K562 (cell line): ENCODE measurements around the gene HEATR1. TPM values are rescaled to one million over a fixed set of nuclear protein-coding genes. Genes with fewer than 3 reads are reported as not detected.

Experiments used
- ATAC-seq: fragments of 200-7000 bp; cut with Tn5 transposase; 3 replicates; pipeline ENCODE4 v1.9.1; 2020; ENCODE audit warnings: moderate library complexity
- BruUV-seq: library from RNA; stranded (reverse); fragments of 400-500 nt; replicated peaks from 2 replicates; lab custom pipeline; 2021; lab: Mats Ljungman, UMichigan
- CTCF ChIA-PET: fragments of 300-600 bp; formaldehyde crosslinking; extraction: SDS; loops from one replicate; lab custom pipeline; 2021; ENCODE audit warnings: low intra/inter-chr PET ratio; lab: Yijun Ruan, JAX
- POLR2A ChIA-PET: fragments of 300-600, 350-650 bp; sonication (Branson Sonifier 250); formaldehyde crosslinking; extraction: SDS; loops from one replicate; lab custom pipeline; 2021; ENCODE audit warnings: antibody characterized with exemption, inconsistent platforms; lab: Yijun Ruan, JAX
- DNase-seq, 4 experiments: peaks; one replicate each; pipeline versions ENCODE4 v3.0.0 to v3.0.0-alpha.2; 2011 to 2018; ENCODE audit warnings: low spot score in 3 of 4, mixed read lengths in 3 of 4; ENCODE audit errors: extremely low read depth in 1 of 4
- FAIRE-seq: peaks from 2 replicates; lab custom pipeline; 2011; peaks lifted over from hg19 to GRCh38; lab: Jason Lieb, UNC
- H2AFZ ChIP-seq: 2 replicates; pipeline ENCODE4 v1.6.0; 2011; ENCODE audit warnings: low read depth, low read length, control low read depth, inconsistent platforms
- H3K27ac ChIP-seq: fragments of 200-600 bp; 3 replicates; pipeline ENCODE4 v1.8.0; 2011; ENCODE audit warnings: low read depth, mild to moderate bottlenecking, control low read depth, inconsistent platforms, low read length, moderate library complexity, mixed read lengths; ENCODE audit errors: extremely low read depth
- H3K27me3 ChIP-seq, 2 experiments: fragments of 300-600 bp in 1 of 2; 2 replicates in 1 of 2; 3 replicates in 1 of 2; pipeline versions ENCODE4 v1.6.0 to v1.8.0; 2011; ENCODE audit warnings: inconsistent platforms in 2 of 2, low read length in 2 of 2, mild to moderate bottlenecking in 1 of 2, mixed read lengths in 1 of 2, moderate library complexity in 1 of 2; ENCODE audit not compliant: control insufficient read depth in 2 of 2, insufficient read depth in 2 of 2
- H3K36me3 ChIP-seq: fragments of 300-600 bp; 3 replicates; pipeline ENCODE4 v1.8.0; 2011; ENCODE audit warnings: mild to moderate bottlenecking, low read length, inconsistent platforms; ENCODE audit not compliant: control insufficient read depth, insufficient read depth
- H3K4me1 ChIP-seq, 2 experiments: fragments of 200-600 bp in 1 of 2; replicated peaks in 1 of 2; 2 replicates in 1 of 2; 3 replicates in 1 of 2; pipeline versions ENCODE4 v1.5.1 to v1.8.0; 2011; ENCODE audit warnings: inconsistent platforms in 2 of 2, low read length in 2 of 2, mild to moderate bottlenecking in 1 of 2, mixed read lengths in 1 of 2, moderate library complexity in 1 of 2; ENCODE audit not compliant: control insufficient read depth in 2 of 2, insufficient read depth in 2 of 2
- H3K4me2 ChIP-seq: 2 replicates; pipeline ENCODE4 v1.6.1; 2011; ENCODE audit warnings: low read length, control low read depth, inconsistent platforms, mixed read lengths; ENCODE audit not compliant: insufficient read depth
- H3K4me3 ChIP-seq: fragments of 200-600 bp; sonication (generic), shearing (Covaris generic); 2 replicates; pipeline ENCODE4 v1.5.1; 2016; ENCODE audit warnings: control low read depth, inconsistent platforms
- H3K79me2 ChIP-seq: fragments of 200-600 bp; 3 replicates; pipeline ENCODE4 v1.8.0; 2011; ENCODE audit warnings: low read length, inconsistent platforms; ENCODE audit not compliant: control insufficient read depth, insufficient read depth
- H3K9ac ChIP-seq, 2 experiments: 2 replicates each; pipeline versions ENCODE4 v1.6.0 to v1.6.1; 2011; ENCODE audit warnings: low read depth in 2 of 2, low read length in 2 of 2, control low read depth in 1 of 2, inconsistent platforms in 1 of 2, mild to moderate bottlenecking in 1 of 2, mixed read lengths in 1 of 2; ENCODE audit not compliant: insufficient read depth in 1 of 2
- H3K9me1 ChIP-seq: one replicate; pipeline ENCODE4 v1.6.0; 2011; ENCODE audit warnings: inconsistent platforms, mild to moderate bottlenecking, low read length, moderate library complexity; ENCODE audit not compliant: control insufficient read depth, insufficient read depth
- H3K9me3 ChIP-seq: replicated peaks from 2 replicates; pipeline ENCODE4 v1.5.1; 2011; ENCODE audit warnings: low read depth, low read length, inconsistent platforms; ENCODE audit not compliant: control insufficient read depth, insufficient read depth
- H4K20me1 ChIP-seq: replicated peaks from 2 replicates; pipeline ENCODE4 v1.6.1; 2011; ENCODE audit warnings: low read length, inconsistent platforms, mixed read lengths; ENCODE audit not compliant: control insufficient read depth, insufficient read depth
- ARID3B ChIP-seq: fragments of 250-450 bp; sonication (Bioruptor Pico); IDR thresholded peaks from 2 replicates; pipeline ENCODE4 v1.4.0; 2020; ENCODE audit warnings: borderline replicate concordance
- CTBP1 ChIP-seq: fragments of 450-650 bp; IDR thresholded peaks from 2 replicates; pipeline ENCODE4 v1.6.1; 2016; ENCODE audit warnings: borderline replicate concordance
- HDGF ChIP-seq: fragments of 450-650 bp; IDR thresholded peaks from 2 replicates; pipeline ENCODE4 v1.6.1; 2016
- HLTF ChIP-seq: fragments of 450-650 bp; IDR thresholded peaks from 2 replicates; pipeline ENCODE4 v1.6.1; 2016
- HMGN3 ChIP-seq: IDR thresholded peaks from 2 replicates; pipeline ENCODE4 v1.6.1; 2011; ENCODE audit warnings: borderline replicate concordance, low read depth, mild to moderate bottlenecking, mixed read lengths, low read length; ENCODE audit not compliant: insufficient read length; ENCODE audit errors: extremely low read depth
- MAZ ChIP-seq, 2 experiments: fragments of 450-650 bp in 1 of 2; sonication (generic) in 1 of 2; formaldehyde crosslinking; IDR thresholded peaks in 1 of 2; conservative IDR thresholded peaks in 1 of 2; 2 replicates each; pipeline versions ENCODE4 v1.4.0 to v1.5.0; 2020; ENCODE audit warnings: mild to moderate bottlenecking in 1 of 2, missing genetic modification reagents in 1 of 2
- MCM5 ChIP-seq: fragments of 450-650 bp; IDR thresholded peaks from 2 replicates; pipeline ENCODE4 v1.6.1; 2016; ENCODE audit warnings: low read depth
- MTA2 ChIP-seq: fragments of 450-650 bp; IDR thresholded peaks from 2 replicates; pipeline ENCODE4 v1.6.1; 2016; ENCODE audit warnings: low read depth
- PHF8 ChIP-seq: fragments of 200-600 bp; sonication (generic); IDR thresholded peaks from 2 replicates; pipeline ENCODE4 v1.6.1; 2012; ENCODE audit warnings: mixed run types, mild to moderate bottlenecking, inconsistent platforms, low read length, moderate library complexity, borderline replicate concordance
- PTRF ChIP-seq: fragments of 450-650 bp; IDR thresholded peaks from 2 replicates; pipeline ENCODE4 v1.6.1; 2016; ENCODE audit warnings: mild to moderate bottlenecking, missing genetic modification characterization, missing compliant biosample characterization
- RFX7 ChIP-seq: fragments of 250-450 bp; sonication (Bioruptor Pico); IDR thresholded peaks from 2 replicates; pipeline ENCODE4 v1.5.1; 2021; ENCODE audit warnings: mild to moderate bottlenecking
- YY1 ChIP-seq, 3 experiments: IDR thresholded peaks; 2 replicates each; pipeline ENCODE4 v1.6.1; 2011; ENCODE audit warnings: low read length in 2 of 3, mild to moderate bottlenecking in 2 of 3, moderate library complexity in 2 of 3, borderline replicate concordance in 1 of 3, control low read depth in 1 of 3, low read depth in 1 of 3; ENCODE audit not compliant: insufficient read depth in 3 of 3, insufficient replicate concordance in 2 of 3, control insufficient read depth in 1 of 3, insufficient read length in 1 of 3; ENCODE audit errors: extremely low read depth in 1 of 3
- ZEB2 ChIP-seq: fragments of 450-650 bp; IDR thresholded peaks from 2 replicates; pipeline ENCODE4 v1.6.1; 2016
- ZNF232 ChIP-seq: sonication (generic); formaldehyde crosslinking; IDR thresholded peaks from 2 replicates; pipeline ENCODE4 v1.8.0; 2022; ENCODE audit warnings: mild to moderate bottlenecking, missing genetic modification reagents
- ZNF253 ChIP-seq: fragments of 250-450 bp; sonication (Bioruptor Pico); conservative IDR thresholded peaks from 2 replicates; pipeline ENCODE4 v1.6.1; 2021; ENCODE audit warnings: mild to moderate bottlenecking
- ZNF311 ChIP-seq: fragments of 250-450 bp; sonication (Bioruptor Pico); IDR thresholded peaks from 2 replicates; pipeline ENCODE4 v1.4.0; 2020; ENCODE audit warnings: mild to moderate bottlenecking, moderate library complexity
- WGBS: fragments of 100-300 bp; shearing (Covaris generic); methylation state at CpG from one replicate; pipeline ENCODE4 v1.1.6; 2016; ENCODE audit warnings: low coverage, mixed read lengths; ENCODE audit not compliant: insufficient coverage; ENCODE audit errors: missing lambda C conversion rate; 5-methylcytosine and 5-hydroxymethylcytosine counted together
- in situ Hi-C: fragments of 300-500 bp; cut with MboI; formaldehyde crosslinking; loops from 4 replicates; pipeline ENCODE4 v1.15.0; 2018; ENCODE audit warnings: inconsistent platforms, mixed read lengths
- intact Hi-C: fragments of 100-400 bp; cut with micrococcal nuclease; formaldehyde crosslinking; loops from 2 replicates; pipeline ENCODE4 v1.14.2; 2022
- polyA plus RNA-seq, 8 experiments: library from polyadenylated mRNA; depleted of rRNA in 4 of 8; stranded (reverse) in 5 of 8; unstranded in 3 of 8; fragments of >200 nt; fragmentation: Nextera tagmentation in 2 of 8; fragmentation: Illumina TruSeq in 1 of 8; extraction: Ambion mirVana in 2 of 8; extraction: Trizol in 1 of 8; gene quantifications; 2 replicates each; pipeline versions ENCODE4 v1.2.1 to v1.2.3, GENCODE V29; 2011 to 2014; ENCODE audit warnings: inconsistent platforms in 1 of 8, missing spikeins in 1 of 8
- total RNA-seq, 7 experiments: library from RNA; depleted of rRNA in 6 of 7; stranded (reverse); fragments of >200 nt in 6 of 7; fragmentation: Illumina TruSeq in 2 of 7; extraction: Trizol in 2 of 7; gene quantifications; 2 replicates each; pipeline versions ENCODE4 v1.2.1 to v1.2.3, GENCODE V29; 2011 to 2021; ENCODE audit warnings: low replicate concordance in 1 of 7

HEATR1 gene
- total and polyA plus RNA-seq, 9 of the 15 experiments (the other 6 are each of a cell fraction or from before 2014, with no cell fraction given): 28.3 to 108 (median 50.9) TPM

DNA sequence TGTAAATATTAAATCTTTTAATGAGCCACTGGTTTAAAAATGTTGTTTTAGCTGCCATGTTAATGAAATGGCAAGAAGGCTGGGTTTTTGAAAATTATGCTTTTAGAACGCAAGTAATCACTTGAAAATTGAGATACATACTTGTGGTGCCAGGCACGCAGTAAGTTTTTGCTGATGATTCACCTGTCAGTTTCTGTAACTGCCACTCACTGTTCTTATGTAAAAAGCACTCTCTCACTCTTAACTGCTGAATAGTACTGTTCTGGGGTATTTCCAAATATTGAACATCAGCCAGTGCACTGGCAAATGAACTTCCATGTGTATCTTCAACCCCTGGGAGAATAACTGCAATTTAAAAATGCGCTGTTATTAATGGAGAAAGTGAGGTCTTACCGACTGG, 62.6 kb downstream of the HEATR1 start:
- FAIRE-seq (no peak), DNase-seq (no peak), ATAC-seq (no peak)
- Histone ChIP-seq H3K9me1 (no peaks in the 10 kb centered on the region), H3K4me2 (no peak overlapping the region), H3K4me1 (no peaks in the 10 kb centered on the region), H3K9me3 (no peaks in the 10 kb centered on the region), H3K9ac (no peak overlapping the region), H3K79me2 (no peaks in the 10 kb centered on the region), H4K20me1 (no peaks in the 10 kb centered on the region), H3K27ac (no peak overlapping the region), H2AFZ (no peak overlapping the region), H3K27me3 (no peaks in the 10 kb centered on the region), H3K36me3 (peaks cover 92% of the 10 kb centered on the region), H3K4me3 (no peak overlapping the region)
- intact Hi-C loops (no loop called here), in situ Hi-C loops (no loop called here)
- no peak for TF ChIP-seq ZNF311
- TF ChIP-seq ARID3B (CRISPR knock-in tag): no peak
- TF ChIP-seq MTA2: no peak
- WGBS: 98% methylated on average over 4 of the region's 4 CpGs
- ChIA-PET CTCF (no interaction called here), POLR2A (no interaction called here)
- no TSS peak for BruUV-seq

- ChIA-PET POLR2A (no interaction called here), CTCF (no interaction called here)
- H2AFZ ChIP-seq: no peak overlapping the region
- intact Hi-C loops (no loop called here), in situ Hi-C loops (no loop called here)
- DNase-seq (no peak), FAIRE-seq (no peak), ATAC-seq (no peak)
- no peak overlapping the region for H3K4me3 ChIP-seq
- WGBS: 89% methylated on average over 4 of the region's 4 CpGs
- no peaks in the 10 kb centered on the region for H3K79me2 ChIP-seq
- no peaks in the 10 kb centered on the region for H3K27me3 ChIP-seq
- no peaks in the 10 kb centered on the region; the same call in 1 of the 2 replicates for H4K20me1 ChIP-seq
- no peaks in the 10 kb centered on the region; a peak in 1 of 5 replicates for H3K4me1 ChIP-seq
- no peaks in the 10 kb centered on the region for H3K9me1 ChIP-seq
- no peak overlapping the region for H3K4me2 ChIP-seq
- no peak overlapping the region for H3K9ac ChIP-seq
- no peak overlapping the region for H3K27ac ChIP-seq
- no peaks in the 10 kb centered on the region for H3K9me3 ChIP-seq
- peaks cover 91% of the 10 kb centered on the region for H3K36me3 ChIP-seq
- no TSS peak for BruUV-seq
- TF ChIP-seq YY1 (IDR thresholded peaks at IDR 0.05; ENCODE audit: borderline replicate concordance in 1 of 3, control insufficient read depth in 1 of 3, extremely low read depth in 1 of 3, insufficient read depth in 3 of 3, insufficient read length in 1 of 3, insufficient replicate concordance in 2 of 3, low read depth in 1 of 3, low read length in 2 of 3): no peak
- TF ChIP-seq HDGF: no peak
- TF ChIP-seq CTBP1: no peak
- no peak for TF ChIP-seq MCM5
- TF ChIP-seq HMGN3: no peak
- no peak for TF ChIP-seq RFX7 (CRISPR knock-in tag)
- TF ChIP-seq MAZ (CRISPR knock-in tag; conservative IDR thresholded peaks at IDR 0.05 in 1 of 2, IDR thresholded peaks at IDR 0.05 in 1 of 2): no peak
- TF ChIP-seq HLTF: no peak
- TF ChIP-seq ZEB2: no peak
- no peak for TF ChIP-seq ZNF253
- no peak for TF ChIP-seq PTRF (tag)
- TF ChIP-seq PHF8: no peak
- TF ChIP-seq ZNF232: no peak
These were observed 63.4 kb downstream of the HEATR1 start for GRCh38 chr1:236540813-236541465.
